Measurements from ENCODE around the gene ITSN1. TPM values are rescaled to one million over a fixed set of nuclear protein-coding genes. Genes with fewer than 3 reads are reported as not detected.

The ITSN1 gene
- total RNA-seq, 1 donor from 2014 or later, result 116 TPM

DNA sequence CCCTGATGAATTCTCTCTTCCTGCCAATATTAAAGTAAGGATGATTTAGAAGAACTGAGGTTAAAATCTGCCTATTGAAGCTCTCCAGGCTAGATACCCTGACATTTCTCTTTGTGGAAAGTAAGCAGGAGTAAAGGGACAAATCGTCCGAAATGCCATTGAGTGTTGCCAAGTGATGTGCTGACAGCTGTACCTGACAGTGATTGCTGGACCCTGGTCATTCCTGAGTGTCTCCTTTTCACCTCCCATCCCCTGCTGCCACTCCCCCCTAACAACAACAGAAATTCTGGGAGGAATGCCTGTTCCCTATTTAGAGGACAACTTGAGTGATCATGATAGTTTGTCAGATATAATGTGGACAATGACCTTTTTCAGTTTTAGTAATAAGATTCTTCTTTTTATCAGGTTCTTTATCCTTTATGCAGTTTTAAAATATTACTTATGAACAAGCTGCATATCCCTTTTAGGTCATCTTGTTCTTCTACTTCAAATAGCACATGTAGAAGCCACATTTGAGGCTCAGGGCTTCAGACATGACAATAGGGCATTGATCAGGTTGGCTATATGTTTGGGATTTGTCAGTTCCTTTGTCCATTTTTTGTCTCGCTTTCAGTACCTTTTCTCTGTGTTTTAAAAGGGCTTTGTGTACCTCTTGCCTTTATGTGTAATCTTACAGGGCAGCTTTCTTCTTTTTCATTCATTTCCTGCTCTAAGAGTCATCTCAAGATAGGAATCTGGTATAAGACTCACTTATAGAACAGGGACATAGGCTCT, 56.0 kb downstream of the ITSN1 start:
- TF ChIP-seq, protein P1, sequence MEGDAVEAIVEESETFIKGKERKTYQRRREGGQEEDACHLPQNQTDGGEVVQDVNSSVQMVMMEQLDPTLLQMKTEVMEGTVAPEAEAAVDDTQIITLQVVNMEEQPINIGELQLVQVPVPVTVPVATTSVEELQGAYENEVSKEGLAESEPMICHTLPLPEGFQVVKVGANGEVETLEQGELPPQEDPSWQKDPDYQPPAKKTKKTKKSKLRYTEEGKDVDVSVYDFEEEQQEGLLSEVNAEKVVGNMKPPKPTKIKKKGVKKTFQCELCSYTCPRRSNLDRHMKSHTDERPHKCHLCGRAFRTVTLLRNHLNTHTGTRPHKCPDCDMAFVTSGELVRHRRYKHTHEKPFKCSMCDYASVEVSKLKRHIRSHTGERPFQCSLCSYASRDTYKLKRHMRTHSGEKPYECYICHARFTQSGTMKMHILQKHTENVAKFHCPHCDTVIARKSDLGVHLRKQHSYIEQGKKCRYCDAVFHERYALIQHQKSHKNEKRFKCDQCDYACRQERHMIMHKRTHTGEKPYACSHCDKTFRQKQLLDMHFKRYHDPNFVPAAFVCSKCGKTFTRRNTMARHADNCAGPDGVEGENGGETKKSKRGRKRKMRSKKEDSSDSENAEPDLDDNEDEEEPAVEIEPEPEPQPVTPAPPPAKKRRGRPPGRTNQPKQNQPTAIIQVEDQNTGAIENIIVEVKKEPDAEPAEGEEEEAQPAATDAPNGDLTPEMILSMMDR (IDR thresholded peaks at IDR 0.05; ENCODE audit: unreplicated experiment), result no peak
- Mint-ChIP-seq H3K4me1 (ENCODE audit: low read depth) (peaks cover 34% of the 10 kb centered on the region), H3K27me3 (no peaks in the 10 kb centered on the region), H3K36me3 (ENCODE audit: insufficient read depth) (no peaks in the 10 kb centered on the region), H3K27ac (peak overlapping the region; percentile 25), H3K4me3 (ENCODE audit: low read depth) (no peak overlapping the region), H3K9me3 (ENCODE audit: low read depth) (no peaks in the 10 kb centered on the region)
- no peak for DNase-seq (ENCODE audit: low spot score, unreplicated experiment)

DNA sequence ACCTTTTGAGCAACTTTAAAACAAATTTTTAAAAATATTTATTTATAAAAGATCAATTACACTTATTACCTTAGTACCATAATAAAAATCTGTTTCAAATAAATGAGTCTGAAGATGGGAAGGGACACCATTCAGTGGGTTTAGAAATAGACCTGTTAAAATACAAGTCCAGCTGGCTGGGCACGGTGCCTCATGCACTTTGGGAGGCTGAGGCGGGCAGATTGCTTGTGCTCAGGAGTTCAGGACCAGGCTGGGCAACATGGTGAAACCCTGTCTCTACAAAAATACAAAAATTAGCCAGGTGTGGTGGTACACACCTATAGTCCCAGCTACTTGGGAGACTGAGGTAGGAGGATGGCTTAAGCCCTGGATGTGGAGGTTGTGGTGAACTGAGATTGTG, 57.0 kb downstream of the ITSN1 start:
- Mint-ChIP-seq H3K4me3 (ENCODE audit: low read depth) (no peak overlapping the region), H3K27ac (no peak overlapping the region), H3K9me3 (ENCODE audit: low read depth) (no peaks in the 10 kb centered on the region), H3K36me3 (ENCODE audit: insufficient read depth) (no peaks in the 10 kb centered on the region), H3K27me3 (no peaks in the 10 kb centered on the region), H3K4me1 (ENCODE audit: low read depth) (peaks cover 42% of the 10 kb centered on the region)
- no peak for DNase-seq (ENCODE audit: low spot score, unreplicated experiment)
- TF ChIP-seq, protein P1 (IDR thresholded peaks at IDR 0.05; ENCODE audit: unreplicated experiment), result no peak

DNA sequence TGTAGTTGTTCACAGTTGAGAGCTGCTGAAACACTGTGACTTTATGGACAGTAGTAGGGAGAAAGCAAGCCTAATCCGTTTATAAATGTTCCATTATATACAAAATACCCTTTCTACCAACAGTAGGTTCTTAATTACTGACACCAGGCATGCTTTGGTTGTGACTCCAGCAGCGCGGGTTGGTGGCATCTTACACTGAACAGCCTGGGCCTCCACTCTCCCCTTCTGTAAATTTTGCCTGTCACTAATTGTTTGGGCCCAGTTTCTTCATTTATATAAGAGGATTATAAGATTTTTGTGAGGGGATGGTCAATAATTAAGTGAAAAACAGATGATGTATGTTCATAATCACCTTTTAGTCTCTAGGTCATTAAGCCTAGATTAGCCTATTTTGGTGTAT, 58.2 kb downstream of the ITSN1 start:
- Mint-ChIP-seq H3K36me3 (ENCODE audit: insufficient read depth) (no peaks in the 10 kb centered on the region), H3K9me3 (ENCODE audit: low read depth) (no peaks in the 10 kb centered on the region), H3K27me3 (no peaks in the 10 kb centered on the region), H3K4me3 (ENCODE audit: low read depth) (no peak overlapping the region), H3K4me1 (ENCODE audit: low read depth) (peaks cover 39% of the 10 kb centered on the region), H3K27ac (no peak overlapping the region)
- TF ChIP-seq, protein P1 (IDR thresholded peaks at IDR 0.05; ENCODE audit: unreplicated experiment), result no peak
- DNase-seq (ENCODE audit: low spot score, unreplicated experiment), result no peak

DNA sequence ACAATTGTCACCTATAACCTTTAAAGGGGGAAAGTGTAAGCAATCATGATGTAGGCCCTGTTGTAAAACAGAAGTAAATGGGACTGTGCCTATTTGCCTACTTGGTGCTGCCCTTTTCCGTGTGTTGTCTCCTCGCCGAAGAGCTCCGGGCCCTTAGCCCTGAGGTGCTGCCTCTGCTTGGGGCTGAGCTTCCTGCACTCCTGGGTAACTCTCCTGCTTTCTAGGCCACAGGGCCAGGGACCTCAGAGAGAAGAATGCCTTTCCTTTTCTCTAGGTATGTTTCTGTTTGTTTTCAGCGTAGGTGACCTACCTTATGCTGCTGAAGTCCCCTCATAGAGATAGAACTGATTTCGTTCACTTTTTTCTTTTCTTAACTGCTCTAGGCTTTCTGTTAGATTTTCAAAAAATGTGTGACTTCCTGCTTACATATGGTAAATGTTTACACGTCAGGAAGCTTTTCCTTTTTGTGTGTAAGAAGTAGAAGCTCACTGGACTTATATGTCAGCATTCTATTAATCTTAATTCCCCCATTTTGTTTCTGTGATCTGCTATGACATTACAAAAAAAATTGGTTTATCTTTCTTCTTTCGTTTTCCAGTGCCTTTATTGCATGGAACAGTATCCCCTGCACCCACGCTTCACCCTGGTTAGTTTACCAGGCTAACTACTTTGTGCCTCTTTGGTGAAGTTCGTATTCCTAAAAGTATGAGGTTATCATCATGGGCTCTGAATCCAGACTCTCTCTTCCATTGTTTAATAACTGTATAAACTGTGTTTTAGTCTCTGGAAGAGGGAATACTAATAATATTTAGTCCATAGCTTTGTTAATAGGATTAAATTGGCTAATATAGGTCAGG, 61.7 kb downstream of the ITSN1 start:
- Mint-ChIP-seq H3K9me3 (ENCODE audit: low read depth) (peaks cover 11% of the 10 kb centered on the region), H3K27me3 (no peaks in the 10 kb centered on the region), H3K4me1 (ENCODE audit: low read depth) (peaks cover 13% of the 10 kb centered on the region), H3K27ac (peak overlapping the region; percentile 95), H3K4me3 (ENCODE audit: low read depth) (no peak overlapping the region), H3K36me3 (ENCODE audit: insufficient read depth) (peaks cover 12% of the 10 kb centered on the region)
- no peak for DNase-seq (ENCODE audit: low spot score, unreplicated experiment)
- TF ChIP-seq, protein P1 (IDR thresholded peaks at IDR 0.05; ENCODE audit: unreplicated experiment), result no peak

DNA sequence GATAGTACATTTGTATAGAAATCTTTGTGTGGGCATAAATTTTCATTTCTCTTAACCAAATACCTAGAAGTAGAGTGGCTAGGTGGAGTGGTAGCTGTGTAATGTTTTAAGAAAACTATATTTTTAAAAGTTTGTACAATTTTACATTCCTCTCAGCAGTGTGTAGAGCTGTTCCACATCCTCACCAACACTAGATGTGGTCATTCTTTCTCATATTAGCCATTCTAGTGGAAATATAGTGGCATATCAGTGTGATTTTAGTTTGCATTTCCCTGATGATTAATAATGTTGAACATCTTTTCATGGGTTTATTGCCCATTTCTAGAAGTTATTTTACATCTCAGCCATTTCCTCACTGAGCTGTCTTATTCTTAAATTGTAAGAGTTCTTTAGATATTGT, 65.5 kb downstream of the ITSN1 start:
- H3K4me3 Mint-ChIP-seq (ENCODE audit: low read depth), result no peak overlapping the region
- peaks cover 28% of the 10 kb centered on the region for H3K4me1 Mint-ChIP-seq (ENCODE audit: low read depth)
- no peaks in the 10 kb centered on the region for H3K27me3 Mint-ChIP-seq

More for the DNA sequence above, 65.5 kb downstream of the ITSN1 start:
- Mint-ChIP-seq H3K36me3 (ENCODE audit: insufficient read depth) (peaks cover 23% of the 10 kb centered on the region), H3K9me3 (ENCODE audit: low read depth) (peaks cover 21% of the 10 kb centered on the region), H3K27ac (no peak overlapping the region)
- DNase-seq (ENCODE audit: low spot score, unreplicated experiment), result no peak
- TF ChIP-seq, protein P1 (IDR thresholded peaks at IDR 0.05; ENCODE audit: unreplicated experiment), result no peak
